ENCODE measurements around the gene GSTT2.

The GSTT2 gene

DNA sequence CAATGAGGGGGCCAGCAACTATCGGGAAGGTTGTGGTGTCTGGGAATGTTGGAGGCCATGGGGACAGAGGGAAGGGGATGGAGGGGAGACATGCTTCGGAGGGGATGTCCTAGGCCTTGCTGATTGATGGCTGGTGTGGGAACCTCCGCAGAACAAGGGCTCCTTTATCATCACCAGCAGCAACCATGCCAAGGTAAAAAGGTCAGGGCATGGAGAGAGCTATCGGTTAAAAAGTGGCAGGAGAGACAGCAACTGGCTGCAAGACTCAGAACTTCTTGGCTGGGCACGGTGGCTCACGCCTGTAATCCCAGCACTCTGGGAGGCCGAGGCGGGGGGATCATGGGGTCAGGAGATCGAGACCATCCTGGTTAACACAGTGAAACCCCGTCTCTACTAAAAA is 22.3 kb downstream of the GSTT2 start:
- 96% methylated on average over 9 of the region's 10 CpGs for WGBS
- H3K4me1 ChIP-seq (ENCODE audit: insufficient read depth, low read length) = peaks cover 6% of the 10 kb centered on the region
- no peak overlapping the region for H3K27ac ChIP-seq (ENCODE audit: low read depth, low read length)
- no peaks in the 10 kb centered on the region for H3K9me3 ChIP-seq (ENCODE audit: insufficient read depth, low read depth, low read length)
- H3K9ac ChIP-seq (ENCODE audit: low read depth, low read length) = no peak overlapping the region
- no peaks in the 10 kb centered on the region for H3K36me3 ChIP-seq (ENCODE audit: insufficient read depth, low read length)
- no peak overlapping the region for H3K4me3 ChIP-seq (ENCODE audit: low read length)
- no peaks in the 10 kb centered on the region for H3K27me3 ChIP-seq (ENCODE audit: insufficient read depth, low read length)

DNA sequence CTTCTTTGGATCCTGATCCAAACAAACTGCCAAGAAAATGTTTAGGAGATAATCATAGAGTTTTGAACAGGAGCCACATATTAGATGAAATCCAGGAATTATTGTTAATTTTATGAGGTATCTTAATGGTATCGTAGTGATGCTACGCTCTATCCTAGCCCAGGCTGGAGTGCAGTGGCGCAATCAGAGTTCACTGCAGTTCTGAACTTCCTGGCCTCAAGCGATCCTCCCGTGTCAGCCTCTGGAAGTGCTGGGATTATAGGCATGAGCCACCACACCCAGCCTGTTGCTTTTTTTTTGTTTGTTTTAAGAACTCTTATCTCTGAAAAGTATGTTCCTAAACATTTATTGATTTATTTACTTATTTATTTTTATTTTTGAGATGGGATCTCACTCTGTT is 22.9 kb downstream of the GSTT2 start:
- Histone ChIP-seq H3K4me3 (ENCODE audit: low read length) (no peak overlapping the region), H3K4me1 (ENCODE audit: insufficient read depth, low read length) (peaks cover 6% of the 10 kb centered on the region), H3K9ac (ENCODE audit: low read depth, low read length) (no peak overlapping the region), H3K36me3 (ENCODE audit: insufficient read depth, low read length) (no peaks in the 10 kb centered on the region), H3K27ac (ENCODE audit: low read depth, low read length) (no peak overlapping the region), H3K9me3 (ENCODE audit: insufficient read depth, low read depth, low read length) (no peaks in the 10 kb centered on the region), H3K27me3 (ENCODE audit: insufficient read depth, low read length) (no peaks in the 10 kb centered on the region)
- WGBS = 91% methylated on average over 5 of the region's 5 CpGs

GRCh38 chr22:24003887-24004286 is 24.0 kb downstream of the GSTT2 start:
- Histone ChIP-seq H3K4me3 (ENCODE audit: low read length) (no peak overlapping the region), H3K9me3 (ENCODE audit: insufficient read depth, low read depth, low read length) (no peaks in the 10 kb centered on the region), H3K9ac (ENCODE audit: low read depth, low read length) (0 out of 2 replicates have a peak overlapping the region, but pooled peaks have one; percentile 9), H3K27ac (ENCODE audit: low read depth, low read length) (no peak overlapping the region), H3K27me3 (ENCODE audit: insufficient read depth, low read length) (no peaks in the 10 kb centered on the region), H3K4me1 (ENCODE audit: insufficient read depth, low read length) (peaks cover 6% of the 10 kb centered on the region), H3K36me3 (ENCODE audit: insufficient read depth, low read length) (no peaks in the 10 kb centered on the region)
- WGBS = 85% methylated on average over 9 of the region's 9 CpGs

DNA sequence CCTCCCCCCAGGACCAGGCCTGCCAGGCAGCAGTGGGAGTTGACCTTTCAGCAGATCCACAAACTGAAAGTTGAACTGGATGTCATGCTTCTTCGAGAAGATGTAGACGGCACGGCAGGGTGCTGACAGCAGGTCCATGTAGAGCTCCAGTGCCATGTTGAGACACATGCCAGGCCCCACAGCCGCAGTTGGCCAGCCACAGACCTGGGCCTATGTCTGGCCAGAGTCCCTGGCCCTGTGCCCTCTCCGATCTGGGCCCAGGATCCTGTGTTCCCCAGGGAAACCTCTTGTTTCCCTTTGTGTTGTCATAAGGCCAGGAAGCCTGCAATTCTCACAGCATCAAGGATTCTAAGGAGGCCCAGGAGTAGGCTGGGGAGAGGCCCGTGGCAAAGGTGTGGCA is 25.3 kb downstream of the GSTT2 start, which contains the start of gene GSTT4:
TSS of gene GSTT4 (minus strand) at position 253 of the 400 bp plus-strand sequence. CDS start at position 156, 97 bp downstream.
- Histone ChIP-seq H3K36me3 (ENCODE audit: insufficient read depth, low read length) (no peaks in the 10 kb centered on the region), H3K27me3 (ENCODE audit: insufficient read depth, low read length) (no peaks in the 10 kb centered on the region), H3K4me1 (ENCODE audit: insufficient read depth, low read length) (peaks cover 6% of the 10 kb centered on the region), H3K9me3 (ENCODE audit: insufficient read depth, low read depth, low read length) (no peaks in the 10 kb centered on the region; the same call in 1 of the 2 replicates), H3K4me3 (ENCODE audit: low read length) (no peak within 1 kb of the TSS), H3K27ac (ENCODE audit: low read depth, low read length) (no peak within 1 kb of the TSS), H3K9ac (ENCODE audit: low read depth, low read length) (no peak within 1 kb of the TSS)
- 88% methylated on average over 6 of the region's 6 CpGs for WGBS

GRCh38 chr22:24006207-24006913 is 26.4 kb downstream of the GSTT2 start:
- no peak overlapping the region for H3K4me3 ChIP-seq (ENCODE audit: low read length)
- H3K36me3 ChIP-seq (ENCODE audit: insufficient read depth, low read length) = no peaks in the 10 kb centered on the region
- WGBS = 82% methylated on average over 10 of the region's 10 CpGs

GRCh38 chr22:24006914-24007214 is 26.9 kb downstream of the GSTT2 start:
- H3K9ac ChIP-seq (ENCODE audit: low read depth, low read length) = no peak overlapping the region
- no peak overlapping the region for H3K27ac ChIP-seq (ENCODE audit: low read depth, low read length)

More at GRCh38 chr22:24006207-24006913, 26.4 kb downstream of the GSTT2 start:
- H3K4me1 ChIP-seq (ENCODE audit: insufficient read depth, low read length) = peaks cover 4% of the 10 kb centered on the region
- no peak overlapping the region for H3K9ac ChIP-seq (ENCODE audit: low read depth, low read length)
- no peaks in the 10 kb centered on the region; the same call in 1 of the 2 replicates for H3K9me3 ChIP-seq (ENCODE audit: insufficient read depth, low read depth, low read length)
- H3K27ac ChIP-seq (ENCODE audit: low read depth, low read length) = no peak overlapping the region
- H3K27me3 ChIP-seq (ENCODE audit: insufficient read depth, low read length) = no peaks in the 10 kb centered on the region

DNA sequence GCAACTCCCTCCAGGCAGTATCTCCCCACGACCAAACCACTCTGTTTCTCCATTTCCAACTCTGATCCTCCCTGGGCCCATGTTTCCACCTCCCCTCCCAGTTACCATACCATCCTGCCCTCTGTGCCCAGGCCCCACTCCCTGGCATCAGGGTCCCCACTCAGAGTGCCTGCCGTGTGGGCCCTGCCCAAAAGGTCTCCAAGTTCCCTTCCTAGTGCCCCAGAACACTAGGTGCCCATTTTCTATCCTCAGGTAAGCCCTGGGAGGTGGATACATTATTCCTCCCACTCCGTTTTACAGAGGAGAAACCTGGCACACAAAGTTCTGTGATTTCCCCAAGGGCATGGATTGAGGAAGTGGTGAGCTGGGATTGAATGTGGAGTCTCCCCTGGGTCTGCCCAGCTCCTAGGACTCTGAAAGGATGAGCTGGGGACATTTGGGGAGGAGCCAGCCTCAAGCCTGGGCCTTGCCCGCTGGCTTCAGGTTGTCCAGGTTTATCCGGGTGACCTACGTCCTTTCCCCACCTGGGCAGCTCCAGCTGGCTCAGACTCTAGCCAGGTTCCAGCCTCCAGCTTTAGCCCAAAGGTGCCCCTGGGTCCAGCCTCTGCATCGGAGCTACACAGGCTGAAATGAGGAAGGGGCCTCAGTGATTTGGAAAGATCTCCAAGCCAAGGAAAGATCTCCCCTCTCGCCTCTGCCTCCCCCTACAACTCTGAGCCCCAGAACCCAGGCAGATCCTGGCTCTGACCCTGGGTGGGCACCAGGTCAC is 27.5 kb downstream of the GSTT2 start:
- H3K9ac ChIP-seq (ENCODE audit: low read depth, low read length) = no peak overlapping the region
- no peaks in the 10 kb centered on the region; the same call in 1 of the 2 replicates for H3K9me3 ChIP-seq (ENCODE audit: insufficient read depth, low read depth, low read length)
- H3K27ac ChIP-seq (ENCODE audit: low read depth, low read length) = no peak overlapping the region
- 84% methylated on average over 8 of the region's 8 CpGs for WGBS
- H3K4me1 ChIP-seq (ENCODE audit: insufficient read depth, low read length) = peaks cover 3% of the 10 kb centered on the region; the same call in 1 of the 2 replicates
- no peaks in the 10 kb centered on the region for H3K36me3 ChIP-seq (ENCODE audit: insufficient read depth, low read length)
- H3K27me3 ChIP-seq (ENCODE audit: insufficient read depth, low read length) = no peaks in the 10 kb centered on the region
- H3K4me3 ChIP-seq (ENCODE audit: low read length) = no peak overlapping the region

More at GRCh38 chr22:24006914-24007214, 26.9 kb downstream of the GSTT2 start:
- H3K4me1 ChIP-seq (ENCODE audit: insufficient read depth, low read length) = no peaks in the 10 kb centered on the region
- H3K36me3 ChIP-seq (ENCODE audit: insufficient read depth, low read length) = no peaks in the 10 kb centered on the region
- no peaks in the 10 kb centered on the region for H3K27me3 ChIP-seq (ENCODE audit: insufficient read depth, low read length)
- H3K4me3 ChIP-seq (ENCODE audit: low read length) = no peak overlapping the region
- no peaks in the 10 kb centered on the region; the same call in 1 of the 2 replicates for H3K9me3 ChIP-seq (ENCODE audit: insufficient read depth, low read depth, low read length)
- WGBS = 91% methylated on average over 6 of the region's 6 CpGs

- H3K36me3 ChIP-seq (ENCODE audit: insufficient read depth, low read length) = no peaks in the 10 kb centered on the region
- no peak overlapping the region for H3K4me3 ChIP-seq (ENCODE audit: low read length)
- H3K27ac ChIP-seq (ENCODE audit: low read depth, low read length) = no peak overlapping the region
- H3K9me3 ChIP-seq (ENCODE audit: insufficient read depth, low read depth, low read length) = no peaks in the 10 kb centered on the region; the same call in 1 of the 2 replicates
- H3K4me1 ChIP-seq (ENCODE audit: insufficient read depth, low read length) = peaks cover 4% of the 10 kb centered on the region; the same call in 1 of the 2 replicates
- H3K9ac ChIP-seq (ENCODE audit: low read depth, low read length) = no peak overlapping the region
- 97% methylated on average over 1 of the region's 1 CpG for WGBS
- no peaks in the 10 kb centered on the region for H3K27me3 ChIP-seq (ENCODE audit: insufficient read depth, low read length)
Measured at GRCh38 chr22:24008022-24008283, 28.0 kb downstream of the GSTT2 start.

GRCh38 chr22:24008381-24009226 is 28.7 kb downstream of the GSTT2 start:
- no peaks in the 10 kb centered on the region; the same call in 1 of the 2 replicates for H3K9me3 ChIP-seq (ENCODE audit: insufficient read depth, low read depth, low read length)
- H3K9ac ChIP-seq (ENCODE audit: low read depth, low read length) = no peak overlapping the region
- H3K27me3 ChIP-seq (ENCODE audit: insufficient read depth, low read length) = no peaks in the 10 kb centered on the region
- no peak overlapping the region for H3K27ac ChIP-seq (ENCODE audit: low read depth, low read length)
- 96% methylated on average over 6 of the region's 6 CpGs for WGBS
- no peaks in the 10 kb centered on the region for H3K36me3 ChIP-seq (ENCODE audit: insufficient read depth, low read length)
- H3K4me3 ChIP-seq (ENCODE audit: low read length) = no peak overlapping the region
- H3K4me1 ChIP-seq (ENCODE audit: insufficient read depth, low read length) = peaks cover 4% of the 10 kb centered on the region; the same call in 1 of the 2 replicates

DNA sequence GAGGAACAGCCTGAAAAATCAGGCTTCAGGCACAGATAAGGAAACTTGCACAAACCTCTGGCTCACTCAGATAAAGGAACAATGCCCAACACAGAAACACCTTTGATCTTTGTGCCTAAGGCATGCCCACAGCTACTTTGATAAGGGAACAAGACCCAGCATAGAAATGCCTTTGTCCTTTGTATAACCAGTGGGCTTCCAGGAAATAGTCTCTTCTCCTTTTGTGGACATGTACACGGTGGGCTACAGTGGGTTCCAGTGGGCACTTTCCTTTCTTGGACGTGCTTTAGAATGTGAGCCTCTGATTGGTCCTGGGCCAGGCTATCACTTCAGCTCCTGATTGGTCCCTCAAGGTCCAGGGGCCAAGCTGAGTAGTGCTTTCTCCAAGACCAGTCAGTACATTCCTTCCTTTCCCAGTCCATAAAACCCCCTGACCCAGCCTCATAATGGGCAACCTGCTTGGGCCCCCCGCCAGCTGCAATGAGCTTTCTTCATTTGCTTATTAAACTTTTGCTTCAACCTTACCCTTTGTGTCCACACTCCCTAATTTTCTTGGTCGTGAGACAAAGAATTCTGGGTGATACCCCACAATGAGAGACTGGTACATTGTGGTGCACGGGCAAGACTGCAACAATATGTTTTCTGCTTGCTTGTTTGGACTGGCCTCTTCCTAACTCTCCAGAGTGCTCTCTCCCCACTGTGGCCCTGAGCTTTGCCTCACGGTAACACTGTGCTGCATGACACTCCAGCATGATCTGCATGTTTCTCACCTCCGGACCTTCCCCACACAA is 29.5 kb downstream of the GSTT2 start:
- WGBS = 90% methylated on average over 7 of the region's 7 CpGs
- no peak overlapping the region for H3K27ac ChIP-seq (ENCODE audit: low read depth, low read length)
- 0 out of 2 replicates have a peak, but pooled peaks cover 4% of the 10 kb centered on the region for H3K36me3 ChIP-seq (ENCODE audit: insufficient read depth, low read length)
- H3K9ac ChIP-seq (ENCODE audit: low read depth, low read length) = no peak overlapping the region
- no peaks in the 10 kb centered on the region for H3K27me3 ChIP-seq (ENCODE audit: insufficient read depth, low read length)
- H3K4me1 ChIP-seq (ENCODE audit: insufficient read depth, low read length) = peaks cover 4% of the 10 kb centered on the region; the same call in 1 of the 2 replicates
- no peak overlapping the region for H3K4me3 ChIP-seq (ENCODE audit: low read length)
- H3K9me3 ChIP-seq (ENCODE audit: insufficient read depth, low read depth, low read length) = no peaks in the 10 kb centered on the region; the same call in 1 of the 2 replicates
